ENCODE results near the gene BACE1. TPM values are rescaled to one million over a fixed set of nuclear protein-coding genes. Genes with fewer than 3 reads are reported as not detected.
A peak's percentile ranks its signal among the peaks of the same experiment; 100 is the strongest.
"Not testable (repeated sequence)": the region's sequence is repeated elsewhere in the genome, so short reads cannot be mapped to it uniquely, and the experiment has no call there.

The BACE1 gene
- total RNA-seq, 4 donors from 2014 or later, result 17.2 to 103 (median 32.7) TPM

DNA sequence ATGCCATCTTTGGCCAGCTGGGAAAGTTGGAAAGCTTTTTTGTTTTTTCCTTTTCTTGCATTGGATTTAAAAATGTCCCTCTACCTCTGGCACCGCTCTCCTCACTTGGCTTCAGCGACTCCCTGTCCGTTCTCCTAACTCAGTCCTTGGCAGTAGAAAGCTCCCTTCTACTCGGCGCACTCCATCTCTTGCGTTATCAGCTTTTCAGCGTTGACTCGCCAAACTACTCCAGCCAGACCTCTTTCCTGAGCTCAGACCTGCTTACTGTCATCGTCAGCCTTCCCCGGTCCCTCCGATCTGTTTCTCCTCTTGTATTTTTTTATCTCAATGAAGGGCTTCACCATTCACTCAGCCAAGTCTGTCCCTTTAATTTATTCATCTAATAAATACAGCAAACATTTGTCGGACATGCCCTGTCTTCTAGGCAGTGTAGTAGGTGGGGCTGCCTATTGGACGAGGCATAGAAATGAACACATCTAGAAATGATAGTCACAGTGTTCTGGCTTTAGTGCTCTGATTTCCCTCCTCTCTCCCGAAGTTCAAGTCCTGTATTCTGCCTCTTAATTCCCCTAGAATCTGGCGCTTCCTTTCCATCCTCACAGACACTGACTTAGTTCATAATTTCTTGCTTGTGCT lies 12.4 kb upstream of the BACE1 start:
- H3K27me3 ChIP-seq, result no peaks in the 10 kb centered on the region
- peak; percentile 54 to 60 for DNase-seq
- H3K4me3 ChIP-seq, result peak overlapping the region; percentile 59 to 79
- H3K36me3 ChIP-seq, result no peaks in the 10 kb centered on the region
- H3K9me3 ChIP-seq, result no peaks in the 10 kb centered on the region
- no peak for TF ChIP-seq CTCF (IDR thresholded peaks at IDR 0.05)
- TF ChIP-seq POLR2A (IDR thresholded peaks at IDR 0.05), result no peak
- intact Hi-C loops (cut with DNase I; ENCODE audit: low total_unique reads), result no loop called here
- H3K27ac ChIP-seq, result peak overlapping the region; percentile 84 to 96
- H3K4me1 ChIP-seq, result no peaks in the 10 kb centered on the region

- Histone ChIP-seq H3K27me3 (no peaks in the 10 kb centered on the region), H3K36me3 (no peaks in the 10 kb centered on the region), H3K4me1 (no peaks in the 10 kb centered on the region), H3K4me3 (peak within 1 kb of the TSS; percentile 59 to 79), H3K9me3 (no peaks in the 10 kb centered on the region), H3K27ac (peak within 1 kb of the TSS; percentile 84 to 96)
- TF ChIP-seq CTCF (IDR thresholded peaks at IDR 0.05) (peak in 1 of 4 experiments; percentile 16), POLR2A (IDR thresholded peaks at IDR 0.05) (peak; percentile 53 to 61)
- intact Hi-C loops (cut with DNase I; ENCODE audit: low total_unique reads), result no loop called here
- DNase-seq, result peak; percentile 96 to 97
These were observed 11.7 kb upstream of the BACE1 start, which contains the start of gene CEP164 for GRCh38 chr11:117327567-117328374. TSS of gene CEP164 (plus strand) at chr11:117327854. CDS start at chr11:117338587, 10,733 bp downstream.

DNA sequence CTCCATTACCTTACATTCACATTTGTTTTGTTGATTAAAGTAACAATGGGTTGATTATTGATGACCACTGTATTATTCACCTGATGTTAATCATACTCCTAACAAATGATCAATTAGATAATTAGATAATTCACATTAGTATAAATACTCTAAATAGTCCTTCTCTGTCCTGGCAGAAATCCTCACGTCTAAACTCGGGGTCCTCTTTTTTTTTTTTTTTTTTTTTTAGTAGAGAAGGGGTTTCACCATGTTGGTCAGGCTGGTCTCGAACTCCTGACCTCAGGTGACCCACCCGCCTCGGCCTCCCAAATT lies 11.2 kb upstream of the BACE1 start:
- H3K27me3 ChIP-seq; DNase-seq; intact Hi-C loops (cut with DNase I; ENCODE audit: low total_unique reads); H3K4me1 ChIP-seq; H3K9me3 ChIP-seq; H3K36me3 ChIP-seq: not testable (repeated sequence)
- peak overlapping the region; percentile 84 to 96 for H3K27ac ChIP-seq
- peak overlapping the region; percentile 59 to 79 for H3K4me3 ChIP-seq

GRCh38 chr11:117319214-117319840 lies 3.3 kb upstream of the BACE1 start:
- intact Hi-C loops (cut with DNase I; ENCODE audit: low total_unique reads), result loop anchor here (10.0 kb wide), 1 partner anchor 85 kb away; the partner anchor contains the start of genes PCSK7 and RNF214
- Histone ChIP-seq H3K27me3 (no peaks in the 10 kb centered on the region), H3K27ac (no peak overlapping the region), H3K4me1 (peaks cover 4 to 10% of the 10 kb centered on the region in 2 donors), H3K4me3 (no peak overlapping the region), H3K9me3 (no peaks in the 10 kb centered on the region), H3K36me3 (no peaks in the 10 kb centered on the region)
- DNase-seq, result no peak
- TF ChIP-seq POLR2A (IDR thresholded peaks at IDR 0.05) (no peak), CTCF (IDR thresholded peaks at IDR 0.05) (no peak)

GRCh38 chr11:117318738-117319137 lies 2.7 kb upstream of the BACE1 start:
- Histone ChIP-seq H3K4me3 (no peak overlapping the region), H3K27me3 (no peaks in the 10 kb centered on the region), H3K9me3 (no peaks in the 10 kb centered on the region), H3K4me1 (peaks cover 4 to 10% of the 10 kb centered on the region in 2 donors), H3K27ac (no peak overlapping the region), H3K36me3 (no peaks in the 10 kb centered on the region)
- intact Hi-C loops (cut with DNase I; ENCODE audit: low total_unique reads), result loop anchor here (10.0 kb wide), 1 partner anchor 84 kb away; the partner anchor contains the start of genes PCSK7 and RNF214
- TF ChIP-seq CTCF (IDR thresholded peaks at IDR 0.05) (no peak), POLR2A (IDR thresholded peaks at IDR 0.05) (no peak)
- DNase-seq, result no peak

Data from uterus (tissue), 4 donors.